ENCODE data around the gene TRIM63. TPM values are rescaled to one million over a fixed set of nuclear protein-coding genes. Genes with fewer than 3 reads are reported as not detected.

Gene TRIM63
- total and polyA plus RNA-seq, 2 donors (not counting 3 experiments of a cell fraction or from before 2014, with no cell fraction given) = not detected

- H3K4me2 ChIP-seq (ENCODE audit: insufficient read depth, low read length) = peak within 1 kb of the TSS; percentile 89
- FAIRE-seq (peak; percentile 89), DNase-seq (ENCODE audit: low read depth, low spot score) (peak; percentile 96)
- ChIA-PET POLR2A (interaction anchor here (0.8 kb wide), 1 partner anchor 28 kb away, joined by 3 read pairs; no protein-coding TSS in a partner anchor), CTCF (interaction anchor here (0.8 to 3.1 kb wide), 8 partner anchors 15 to 305 kb away, joined by 3 to 29 read pairs (median 4); partner anchors contain the start of genes CEP85 and ZNF593)
- H3K4me1 ChIP-seq (ENCODE audit: control insufficient read depth, extremely low read depth, insufficient read depth, low read length) = peaks cover 11% of the 10 kb centered on the region
- BruUV-seq (replicated peaks) = no TSS peak
- peak within 1 kb of the TSS; percentile 63 to 99 (median 75) for H3K4me3 ChIP-seq (replicated peaks in 1 of 3; ENCODE audit: insufficient read depth in 1 of 3, low read depth in 1 of 3, low read length in 3 of 3)
- no peaks in the 10 kb centered on the region for H4K20me1 ChIP-seq (replicated peaks; ENCODE audit: control insufficient read depth, extremely low read depth, insufficient read depth, low read length)
- TF ChIP-seq GATA2 (IDR thresholded peaks at IDR 0.05; ENCODE audit: insufficient read depth, insufficient read length, low read depth, low read length) = no peak
- TF ChIP-seq FOS (IDR thresholded peaks at IDR 0.05; ENCODE audit: borderline replicate concordance, insufficient read depth, low read length) = no peak
- TF ChIP-seq CTCF (IDR thresholded peaks at IDR 0.05; ENCODE audit: extremely low read depth in 1 of 2, insufficient read depth in 1 of 2, low read depth in 1 of 2, low read length in 2 of 2) = no peak
- no peak for TF ChIP-seq MYC (IDR thresholded peaks at IDR 0.05; ENCODE audit: low read depth, low read length)
- no peak for TF ChIP-seq EZH2 (IDR thresholded peaks at IDR 0.05; ENCODE audit: borderline replicate concordance, low read depth, low read length, severe bottlenecking)
- peak; percentile 66 for TF ChIP-seq POLR2AphosphoS5 (IDR thresholded peaks at IDR 0.05; ENCODE audit: insufficient read depth, low read depth, low read length)
- TF ChIP-seq POLR2A (IDR thresholded peaks at IDR 0.05; ENCODE audit: low read depth, low read length) = peak; percentile 72
- TF ChIP-seq JUN (IDR thresholded peaks at IDR 0.05; ENCODE audit: borderline replicate concordance, insufficient read depth, insufficient read length, low read depth) = no peak
- TF ChIP-seq MAX (IDR thresholded peaks at IDR 0.05; ENCODE audit: insufficient read depth, insufficient read length) = peak; percentile 43
- intact Hi-C loops (cut with micrococcal nuclease) = loop anchor here (1.0 to 2.0 kb wide), 2 partner anchors 34 to 207 kb away; no protein-coding TSS in a partner anchor
- dilution Hi-C loops (cut with MboI; ENCODE audit: extremely low pct_ligation_motif_present, low sequenced_read_pairs) = no loop called here
- no peaks in the 10 kb centered on the region for H3K36me3 ChIP-seq (ENCODE audit: control insufficient read depth in 2 of 2, extremely low read depth in 1 of 2, insufficient read depth in 2 of 2, low read length in 2 of 2)
- H3K27me3 ChIP-seq (ENCODE audit: control insufficient read depth in 2 of 2, insufficient read depth in 2 of 2, low read length in 2 of 2) = no peaks in the 10 kb centered on the region
- peak within 1 kb of the TSS; percentile 71 for H3K9ac ChIP-seq (replicated peaks; ENCODE audit: extremely low read depth, insufficient read depth, low read length)
- no peaks in the 10 kb centered on the region for H3K9me1 ChIP-seq (replicated peaks; ENCODE audit: control insufficient read depth, extremely low read depth, insufficient read depth, low read length)
- no peaks in the 10 kb centered on the region for H3K9me3 ChIP-seq (replicated peaks; ENCODE audit: control insufficient read depth, insufficient read depth, low read length)
- peaks cover 2% of the 10 kb centered on the region for H3K79me2 ChIP-seq (ENCODE audit: control insufficient read depth, insufficient read depth, low read length)
- peak within 1 kb of the TSS; percentile 93 for H2AFZ ChIP-seq (ENCODE audit: low read depth, low read length)
- H3K27ac ChIP-seq (ENCODE audit: insufficient read depth, low read depth, low read length) = peak within 1 kb of the TSS; percentile 47
Observed at GRCh38 chr1:26111530-26112406, 44.3 kb upstream of the TRIM63 start, which contains the start of gene PDIK1L. Gene PDIK1L, plus strand, starts transcription at chr1:26111824. Its CDS starts 2,485 bp downstream, at chr1:26114309.
